GM19351 (cell line): ENCODE data around the gene MXRA8.
"Not testable (repeated sequence)": the region's sequence is repeated elsewhere in the genome, so short reads cannot be mapped to it uniquely, and the experiment has no call there.

Experiments
- ATAC-seq: cut with Tn5 transposase; IDR thresholded peaks from one replicate; pipeline ENCODE4 v1.9.1; 2021; ENCODE audit warnings: mild to moderate bottlenecking, moderate library complexity; ENCODE audit not compliant: unreplicated experiment

MXRA8 gene

DNA sequence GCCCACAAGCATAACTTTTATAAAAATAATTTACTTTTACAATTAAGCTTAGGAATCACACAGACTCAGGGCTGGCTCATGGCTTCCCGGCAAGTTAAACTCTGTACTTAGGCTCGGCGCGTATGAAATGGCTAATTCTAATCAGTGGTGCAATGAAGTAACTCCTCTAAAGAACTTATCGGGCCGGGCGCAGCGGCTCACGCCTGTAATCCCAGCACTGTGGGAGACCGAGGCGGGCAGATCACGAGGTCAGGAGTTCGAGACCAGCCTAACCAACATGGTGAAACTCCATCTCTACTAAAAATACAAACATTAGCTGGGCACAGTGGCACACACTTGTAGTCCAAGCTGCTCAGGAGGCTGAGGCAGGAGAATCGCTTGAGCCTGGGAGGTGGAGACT lies 11.7 kb upstream of the MXRA8 start:
- not testable (repeated sequence) for ATAC-seq

DNA sequence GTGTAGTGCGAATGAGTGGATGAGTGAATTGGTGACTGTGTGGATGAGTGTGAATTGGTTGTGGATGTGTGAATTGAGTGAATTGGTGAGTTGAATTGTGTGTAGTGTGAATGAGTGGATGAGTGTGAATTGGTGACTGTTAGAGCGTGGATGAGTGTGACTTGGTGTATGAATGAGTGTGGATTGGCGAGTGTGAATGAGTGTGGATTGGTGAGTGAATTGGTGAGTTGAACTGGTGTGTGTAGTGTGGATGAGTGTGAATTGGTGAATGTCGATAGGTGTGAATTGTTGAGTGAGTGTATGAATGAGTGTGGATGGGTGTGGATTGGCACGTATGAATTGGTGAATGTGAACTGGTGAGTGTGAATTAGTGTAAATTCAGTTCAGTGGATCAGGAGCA lies 9.0 kb upstream of the MXRA8 start:
- no peak for ATAC-seq

DNA sequence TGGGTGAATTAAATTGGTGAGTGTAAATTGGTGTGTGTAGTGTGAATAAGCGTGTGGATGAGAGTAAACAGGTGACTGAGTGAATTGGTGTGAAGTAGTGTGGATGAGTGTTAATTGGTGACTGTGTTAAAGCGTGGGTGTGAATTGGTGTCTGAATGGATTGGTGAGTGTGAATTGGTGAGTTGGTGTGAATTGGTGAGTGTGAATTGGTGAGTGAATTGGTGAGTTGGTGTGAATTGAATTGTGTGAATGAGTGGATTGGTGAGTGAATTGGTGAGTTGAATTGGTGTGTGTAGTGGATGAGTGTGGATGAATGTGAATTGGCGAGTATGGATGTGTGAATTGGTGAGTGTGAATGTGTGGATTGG lies 8.3 kb upstream of the MXRA8 start:
- ATAC-seq, result no peak

DNA sequence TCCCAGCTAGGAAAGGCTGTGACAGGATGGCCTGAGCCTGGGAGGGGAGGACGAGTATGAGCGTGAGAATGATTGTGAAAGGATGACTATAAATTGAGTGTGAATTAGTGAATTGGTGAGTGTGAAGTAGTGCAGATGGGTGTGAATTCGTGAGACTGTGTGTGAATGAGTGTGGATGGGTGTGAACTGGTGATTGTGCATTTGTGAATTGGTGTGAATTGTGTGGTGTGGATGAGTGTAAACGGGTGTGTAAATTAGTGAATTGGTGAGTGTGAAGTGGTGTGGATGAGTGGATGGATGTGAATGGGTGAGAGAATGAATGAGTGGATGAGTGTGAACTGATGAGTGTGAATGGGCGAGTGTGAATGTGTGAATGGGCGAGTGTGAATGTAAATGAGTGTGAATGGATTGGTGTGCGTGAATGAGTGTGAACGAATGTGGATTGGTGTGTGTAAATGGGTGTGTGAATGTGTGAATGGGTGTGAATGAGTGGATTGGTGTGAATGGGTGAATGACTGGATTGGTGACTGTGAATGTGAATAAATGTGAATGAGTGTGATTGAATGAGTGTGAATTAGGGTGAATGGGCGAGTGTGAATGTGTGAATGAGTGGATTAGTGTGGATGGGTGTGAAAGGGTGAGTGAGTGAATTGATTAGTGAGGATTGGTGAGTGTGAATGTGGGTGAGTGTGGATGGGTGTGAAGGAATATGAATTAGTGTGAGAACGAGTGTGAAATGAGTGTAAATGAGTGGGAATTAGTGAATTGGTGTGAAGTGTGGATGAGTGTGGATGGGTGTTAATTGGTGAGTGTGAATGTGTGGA lies 7.7 kb upstream of the MXRA8 start:
- ATAC-seq, result no peak

DNA sequence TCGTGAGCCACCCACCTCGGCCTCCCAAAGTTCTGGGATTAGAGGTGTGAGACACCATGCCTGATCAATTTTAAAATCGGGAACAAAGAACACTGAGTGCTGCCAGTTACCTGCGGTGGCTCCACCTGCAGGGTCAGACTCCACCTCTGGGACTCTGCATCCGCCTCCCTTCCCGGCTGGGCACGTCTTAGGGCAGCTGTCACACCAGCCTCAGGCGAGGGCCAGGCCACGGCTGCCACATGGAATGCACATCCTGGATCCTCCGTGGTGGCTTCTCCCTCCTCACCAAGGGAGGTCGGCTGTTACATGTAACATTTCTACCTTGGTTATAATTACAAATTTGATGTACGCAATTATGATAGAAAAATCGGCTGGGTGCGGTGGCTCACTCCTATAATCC lies 5.9 kb upstream of the MXRA8 start:
- ATAC-seq, result no peak

DNA sequence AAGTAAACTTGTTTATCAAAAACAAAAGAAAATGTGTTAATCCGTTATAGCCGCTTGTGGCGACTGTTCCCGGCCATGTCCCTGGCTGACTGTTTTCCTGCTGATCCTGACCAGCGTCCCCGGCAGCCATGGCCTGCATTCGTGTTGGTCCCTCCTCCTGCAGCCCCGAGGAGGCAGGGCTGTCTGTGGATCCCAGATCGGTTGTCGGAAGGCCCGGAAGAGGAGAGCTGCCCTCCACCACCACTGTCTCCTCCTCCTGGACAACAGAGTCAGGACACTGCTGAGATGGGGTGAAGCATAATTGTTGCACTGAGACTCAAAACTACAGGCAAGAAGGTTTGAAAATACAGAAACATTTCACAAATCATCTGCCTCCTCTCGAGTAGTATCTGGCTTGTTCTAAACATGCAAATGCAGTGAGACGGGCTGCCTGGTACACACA lies 3.6 kb upstream of the MXRA8 start:
- ATAC-seq, result no peak

DNA sequence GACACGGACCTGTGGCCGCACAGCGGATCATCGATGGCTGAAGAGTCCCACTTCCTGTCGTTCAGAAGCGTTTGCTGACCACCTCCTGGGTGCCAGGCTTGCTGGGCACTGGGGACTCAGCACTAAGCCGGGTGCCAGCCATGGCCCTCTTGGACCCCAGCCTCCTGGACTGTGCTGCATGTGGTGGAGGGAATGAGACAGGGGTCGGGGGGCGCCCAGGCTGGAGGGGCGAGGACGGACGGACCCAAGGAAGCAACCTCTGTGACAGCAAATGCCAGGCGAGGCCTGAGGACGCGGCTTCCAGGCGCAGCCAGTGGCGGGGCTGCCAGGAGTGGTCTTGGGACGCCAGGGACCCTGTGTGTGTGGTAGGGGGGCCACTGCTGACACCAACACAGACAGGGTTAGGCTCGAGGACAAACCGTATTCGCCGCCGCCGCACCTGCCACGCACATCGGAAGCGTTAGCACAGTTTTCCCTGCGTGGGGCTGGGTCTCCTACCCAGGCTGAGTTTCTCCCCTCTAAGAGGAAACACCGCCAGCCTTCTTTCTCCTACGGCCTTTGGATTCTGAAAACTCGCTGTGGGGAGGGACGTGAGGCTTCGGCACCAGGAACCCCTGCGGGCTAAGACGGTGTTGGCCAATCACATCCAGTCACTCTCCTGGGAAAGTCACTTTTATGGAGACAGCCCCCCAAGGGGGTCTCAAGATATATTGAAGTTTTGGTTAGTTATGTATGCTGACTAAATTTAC lies 3.1 kb upstream of the MXRA8 start:
- ATAC-seq, result no peak

DNA sequence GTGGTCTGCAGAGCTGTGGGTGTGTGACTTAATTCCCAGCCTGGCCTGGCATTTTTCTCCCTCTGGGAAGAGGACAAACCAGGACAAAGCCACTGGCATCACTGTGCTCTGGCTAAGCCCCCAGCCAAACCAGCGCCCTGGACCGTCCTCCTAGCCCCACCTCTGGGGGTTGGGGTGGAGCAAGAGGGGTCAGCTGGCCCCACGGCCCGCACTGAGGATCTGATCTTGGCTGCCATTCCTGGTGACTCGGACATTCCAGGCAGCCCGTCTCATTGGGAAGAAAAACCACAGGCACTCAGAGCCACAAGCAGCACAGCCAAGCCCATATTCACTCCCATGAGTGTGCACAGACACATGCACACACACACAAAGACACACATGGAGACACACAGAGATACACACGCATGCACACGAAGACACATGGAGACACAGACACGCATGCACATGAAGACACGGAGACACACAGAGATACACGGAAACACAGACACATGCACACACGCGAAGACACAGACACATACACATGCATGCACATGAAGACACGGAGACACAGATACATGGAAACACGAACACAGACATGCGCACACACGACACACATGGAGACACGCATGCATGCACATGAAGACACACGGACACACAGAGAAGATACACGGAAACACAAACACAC lies 2.3 kb upstream of the MXRA8 start:
- ATAC-seq, result no peak

DNA sequence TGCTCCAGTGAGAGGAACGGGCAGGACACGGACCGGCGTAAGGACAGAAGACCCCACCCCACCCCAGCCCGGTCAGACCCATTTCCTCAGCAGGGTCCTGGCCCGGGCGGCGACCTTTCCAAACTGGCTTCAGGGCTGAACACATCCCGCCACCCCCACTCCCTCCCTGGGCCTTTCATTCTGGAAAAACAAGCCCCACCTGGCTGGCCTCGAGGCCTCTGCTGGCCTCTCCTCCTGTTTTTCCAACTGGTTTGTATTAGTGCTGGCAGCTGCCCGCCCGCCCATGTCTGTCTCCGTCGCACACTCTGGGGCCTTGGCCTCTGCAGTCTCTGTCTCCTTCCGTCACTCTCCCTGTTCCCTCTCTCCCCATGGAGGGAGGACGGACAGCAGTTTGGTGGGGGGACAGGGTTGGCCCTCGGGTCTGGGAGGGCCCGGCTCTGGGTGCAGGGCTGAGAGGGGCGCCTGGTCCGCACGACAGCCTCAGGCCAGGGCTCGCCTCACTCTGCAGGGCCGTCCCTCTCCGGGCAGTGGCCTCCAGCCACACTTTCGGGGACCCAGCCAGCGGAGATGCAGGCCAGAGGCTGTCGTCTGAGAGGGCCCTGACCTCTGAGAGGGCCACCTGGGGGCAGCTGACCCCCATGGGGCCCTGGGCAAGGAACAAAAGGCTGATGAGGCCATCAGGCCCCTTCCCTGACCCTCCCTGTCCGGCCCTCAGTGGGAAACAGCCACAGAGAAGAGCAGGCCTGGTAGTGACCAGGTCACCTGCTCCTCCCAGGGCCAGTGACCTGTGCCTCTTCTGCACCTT lies 1.5 kb upstream of the MXRA8 start:
- ATAC-seq, result no peak

DNA sequence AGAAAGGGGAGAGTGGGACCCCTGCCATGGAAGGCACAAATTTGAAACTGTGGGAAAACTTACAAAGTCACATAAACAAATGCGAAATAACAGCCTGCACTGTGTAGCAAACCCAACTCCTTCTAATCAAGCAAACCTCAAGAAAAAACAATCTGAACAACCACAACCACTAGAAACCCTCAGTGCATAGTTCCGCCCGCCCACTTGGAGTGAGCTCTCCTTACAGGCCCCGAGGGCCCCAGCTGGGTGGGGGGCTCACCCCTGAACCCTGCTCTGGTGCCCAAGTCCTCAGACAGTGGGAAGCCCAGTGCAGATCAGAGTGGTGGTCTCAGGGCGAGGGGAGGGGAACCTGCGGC lies 931 bp upstream of the MXRA8 start:
- ATAC-seq, result no peak

DNA sequence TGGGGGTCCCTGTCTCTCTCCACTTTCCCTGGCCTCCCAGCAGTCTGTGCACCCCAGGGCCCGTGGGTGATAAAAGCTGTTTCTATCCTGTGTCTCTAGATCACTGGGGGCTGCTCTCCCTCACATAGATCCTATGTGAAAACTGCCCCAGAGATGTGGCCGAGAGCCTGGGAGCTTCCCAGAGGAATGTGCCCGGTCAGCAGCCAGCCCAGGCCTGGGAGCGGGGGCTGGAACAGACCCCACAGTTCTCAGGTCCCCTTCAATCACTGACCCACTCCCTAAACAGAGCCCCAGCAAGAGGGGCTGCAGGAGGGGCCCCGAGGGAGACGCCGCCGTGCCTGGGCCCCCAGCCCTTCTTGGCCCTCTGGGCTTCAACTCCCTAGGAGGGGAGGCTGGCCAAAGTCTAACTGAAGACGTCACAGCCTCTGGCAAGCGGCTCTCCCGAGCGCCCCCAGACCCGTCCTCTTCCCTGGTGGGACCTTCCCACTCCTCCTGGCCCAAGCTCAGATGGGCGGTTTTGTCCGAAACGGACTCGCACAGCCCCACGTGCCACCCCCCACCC lies 403 bp downstream of the MXRA8 start:
- ATAC-seq, result no peak

DNA sequence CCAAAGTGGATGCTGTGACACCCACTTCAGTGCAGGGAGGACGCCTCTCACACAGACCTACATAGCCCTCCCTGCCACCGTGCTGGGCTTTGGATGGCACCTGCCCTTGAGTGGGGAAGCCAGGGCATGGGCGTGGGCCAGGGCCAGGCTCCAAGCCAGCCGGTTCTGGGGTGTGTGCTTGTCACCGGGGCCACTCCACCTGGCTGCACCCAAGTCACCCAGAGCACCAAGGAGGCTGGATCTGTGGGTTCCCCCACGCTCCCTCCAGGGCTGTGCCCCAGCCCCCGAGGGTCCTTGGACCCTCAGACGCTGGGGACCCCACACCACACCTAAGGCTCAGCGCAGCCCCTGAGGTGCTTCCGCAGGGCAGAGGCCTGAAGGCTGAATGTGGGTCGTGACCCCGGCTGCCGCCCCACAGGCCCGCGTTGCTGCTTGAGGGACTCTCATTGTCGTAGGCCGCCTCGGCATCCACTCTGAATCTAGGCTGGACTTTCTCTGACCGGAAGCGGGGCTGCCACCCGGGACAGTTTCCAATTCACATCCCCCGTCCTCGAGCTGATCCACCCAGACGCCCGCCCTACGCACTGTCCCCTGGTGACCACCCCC lies 1.5 kb downstream of the MXRA8 start:
- ATAC-seq, result no peak

DNA sequence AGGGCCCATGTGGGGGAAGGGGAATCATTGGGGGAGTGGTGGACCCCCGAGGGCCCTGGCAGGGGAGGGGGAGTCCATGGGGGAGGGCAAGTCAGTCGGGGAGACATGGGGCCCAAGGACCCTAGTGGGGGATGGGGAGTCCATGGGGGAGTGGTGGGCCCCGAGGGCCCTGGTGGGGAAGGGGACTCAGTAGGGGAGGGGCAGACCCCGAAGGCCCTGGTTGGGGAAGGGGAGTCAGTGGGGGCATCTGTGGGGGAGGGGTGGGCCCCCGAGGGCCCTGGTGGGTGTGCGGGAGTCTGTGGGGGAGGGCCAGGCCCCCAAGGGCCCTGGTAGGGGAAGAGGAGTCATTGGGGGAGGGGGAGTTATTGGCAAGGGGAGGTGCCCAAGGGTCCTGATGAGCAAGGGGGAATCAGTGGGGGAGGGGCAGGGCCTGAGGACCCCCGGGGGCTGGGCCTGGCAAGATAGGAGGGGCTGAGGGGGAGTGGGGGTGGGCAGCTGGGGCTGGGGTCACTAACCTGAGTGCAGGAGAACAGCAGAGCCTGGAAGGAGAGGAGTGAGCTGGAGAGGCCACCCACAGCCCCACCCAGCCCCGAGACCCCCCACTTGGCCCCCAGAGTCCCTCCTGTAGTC lies 2.1 kb downstream of the MXRA8 start:
- ATAC-seq, result no peak

DNA sequence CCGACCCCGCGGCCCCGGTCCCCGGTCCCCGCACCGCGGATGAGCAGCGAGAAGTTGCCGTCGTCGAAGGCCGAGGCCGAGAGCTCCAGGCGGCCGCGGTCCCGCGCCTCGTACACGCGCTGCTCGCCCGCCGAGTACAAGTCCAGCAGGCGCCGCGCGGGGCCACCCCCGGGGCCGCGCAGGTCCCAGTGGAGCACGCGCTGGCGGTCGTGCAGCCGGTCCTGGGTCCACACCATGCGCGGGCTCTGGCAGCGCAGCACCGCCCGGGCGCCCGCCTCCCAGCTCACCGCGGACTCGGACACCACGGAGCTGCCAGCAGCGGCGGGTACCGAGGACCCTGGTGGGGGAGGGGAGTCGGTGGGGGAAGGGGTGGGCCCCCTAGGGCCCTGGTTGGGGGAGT lies 2.9 kb downstream of the MXRA8 start:
- no peak for ATAC-seq

DNA sequence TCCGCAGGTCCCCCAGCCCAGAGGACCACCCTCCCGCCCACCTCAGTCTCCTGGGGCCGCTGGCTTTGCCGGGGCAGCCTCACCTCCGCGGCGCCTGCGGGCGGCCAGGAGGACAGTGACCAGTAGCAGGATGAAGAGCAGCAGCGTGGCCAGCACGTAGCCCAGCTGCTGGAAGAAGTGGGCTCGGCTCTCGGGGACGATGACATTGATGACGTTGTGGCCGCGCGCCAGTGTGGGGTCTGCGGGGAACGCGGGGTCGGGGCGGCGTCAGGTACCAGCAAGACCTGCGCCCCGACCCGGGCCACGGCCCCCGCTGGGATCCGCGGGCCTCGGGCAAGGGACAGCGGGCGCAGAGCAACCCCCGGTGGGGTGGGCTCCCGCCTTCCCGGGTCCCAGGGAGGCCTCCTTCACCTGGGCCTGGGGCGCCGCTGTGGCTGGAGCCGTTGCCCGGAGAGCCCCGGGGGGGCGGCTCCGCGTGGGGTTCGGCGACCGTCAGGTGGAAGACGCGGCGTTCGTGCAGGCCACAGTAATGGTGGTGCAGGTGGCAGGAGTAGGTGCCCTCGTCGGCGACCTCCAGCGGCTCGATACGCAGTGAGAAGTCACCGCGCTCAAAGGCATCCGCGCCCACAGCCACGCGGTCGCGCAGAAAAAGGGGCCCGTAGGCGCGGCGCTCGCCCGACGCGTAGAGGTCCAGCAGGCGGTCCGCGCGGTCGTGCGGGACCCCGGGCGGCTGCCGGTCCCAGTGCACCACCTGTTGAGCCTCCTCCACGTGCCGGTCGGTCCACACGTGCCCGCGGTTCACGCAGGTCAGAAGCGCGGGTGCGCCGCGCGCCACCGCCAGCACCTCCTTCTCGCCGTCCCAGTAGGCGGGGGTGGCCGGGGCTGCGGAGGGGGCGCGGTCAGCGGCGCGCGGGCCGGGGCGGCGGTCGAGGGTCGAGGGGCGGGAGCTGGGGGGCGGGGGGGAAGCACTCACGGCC lies 3.8 kb downstream of the MXRA8 start:
- no peak for ATAC-seq

DNA sequence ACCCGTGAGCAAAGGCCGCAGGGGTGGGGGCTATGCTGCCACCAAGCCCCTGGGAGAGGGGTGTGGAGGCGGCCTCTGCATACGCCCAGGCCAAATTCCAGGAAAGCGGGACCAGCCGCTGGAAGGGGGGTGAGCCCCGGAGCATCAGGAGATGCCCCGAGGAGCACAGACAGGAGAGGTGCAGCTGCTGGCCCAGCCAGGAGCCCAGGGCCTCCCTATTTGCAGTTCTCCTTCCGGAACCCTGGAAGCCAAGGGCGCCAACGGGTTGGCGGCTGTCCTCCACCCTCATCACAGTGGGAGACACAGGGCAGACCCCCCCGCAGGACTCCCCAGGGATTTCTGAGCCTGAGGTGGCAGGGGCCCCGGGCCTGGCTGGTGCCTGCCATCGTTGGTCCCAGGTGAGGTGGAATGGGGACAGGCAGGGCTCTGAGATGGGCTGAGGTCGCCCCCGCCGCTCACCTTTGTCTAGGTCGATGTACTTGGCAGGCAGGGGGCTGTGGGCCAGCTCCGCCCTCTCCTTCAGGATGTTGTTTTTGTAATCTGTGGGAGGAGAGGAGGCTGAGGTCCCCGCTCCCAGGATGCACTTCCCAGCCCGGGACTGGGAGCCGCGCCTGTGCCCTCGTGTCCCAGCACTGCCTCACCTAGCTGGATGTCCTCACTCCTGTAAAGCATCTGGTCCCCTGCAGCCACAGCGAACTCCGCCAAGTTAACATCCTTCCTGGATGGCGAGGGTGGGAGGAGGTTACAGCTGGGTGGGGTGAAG lies 4.8 kb downstream of the MXRA8 start:
- no peak for ATAC-seq

DNA sequence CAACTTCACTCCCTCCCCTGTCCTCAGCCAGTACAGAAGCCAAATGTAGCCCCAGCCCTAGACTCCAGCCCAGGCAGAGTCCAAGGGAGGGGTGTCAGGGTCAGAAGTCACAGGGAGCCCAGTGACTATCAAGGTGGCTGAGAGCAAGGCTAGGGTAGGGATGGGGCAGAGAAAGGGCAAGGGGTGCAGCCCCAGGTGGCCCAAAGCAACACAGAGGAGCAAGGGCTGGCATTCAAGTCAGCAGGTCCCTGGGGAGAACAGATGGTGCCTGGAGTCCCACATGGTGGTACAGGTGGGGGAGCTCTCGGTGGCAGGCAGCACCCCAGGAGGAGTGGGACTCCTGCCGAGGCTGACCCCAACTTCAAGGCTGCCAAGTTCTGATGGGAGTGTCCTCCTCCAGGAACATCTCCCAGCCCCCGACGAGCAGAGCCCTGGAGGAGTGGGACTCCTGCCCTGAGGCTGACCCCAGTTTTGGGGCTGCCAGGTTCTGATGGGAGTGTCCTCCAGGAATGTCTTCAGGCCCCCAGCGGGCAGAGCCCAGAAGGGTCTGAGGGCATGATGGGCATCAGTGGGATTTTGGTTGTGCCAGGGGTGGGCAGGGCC lies 5.5 kb downstream of the MXRA8 start:
- ATAC-seq, result no peak
